HepG2 (cell line): ENCODE measurements around the gene HES1. TPM values are rescaled to one million over a fixed set of nuclear protein-coding genes. Genes with fewer than 3 reads are reported as not detected.

ENCODE experiments used
- ARID4A ChIP-seq: sonication (generic); formaldehyde crosslinking; IDR thresholded peaks from 2 replicates; pipeline ENCODE4 v1.5.0; 2020; ENCODE audit warnings: mild to moderate bottlenecking, missing genetic modification reagents, borderline replicate concordance
- KAT8 ChIP-seq: IDR thresholded peaks from 2 replicates; pipeline ENCODE4 v1.6.1; 2016; ENCODE audit warnings: missing genetic modification reagents, missing compliant biosample characterization
- KLF9 ChIP-seq: IDR thresholded peaks from 2 replicates; pipeline ENCODE4 v1.6.1; 2016; ENCODE audit warnings: low read depth
- MYC ChIP-seq: sonication (generic); formaldehyde crosslinking; IDR thresholded peaks from 2 replicates; pipeline ENCODE4 v1.9.0; 2021; ENCODE audit warnings: missing genetic modification reagents, borderline replicate concordance
- NFE2L1 ChIP-seq: sonication (generic); formaldehyde crosslinking; IDR thresholded peaks from 2 replicates; pipeline ENCODE4 v1.4.0; 2020; ENCODE audit warnings: missing genetic modification reagents, mild to moderate bottlenecking, borderline replicate concordance
- TFDP1 ChIP-seq: IDR thresholded peaks from 2 replicates; pipeline ENCODE4 v1.6.1; 2016; ENCODE audit warnings: missing compliant biosample characterization, missing genetic modification reagents, borderline replicate concordance
- YEATS2 ChIP-seq: sonication (generic); formaldehyde crosslinking; IDR thresholded peaks from 2 replicates; pipeline ENCODE4 v1.4.0; 2020; ENCODE audit warnings: missing genetic modification reagents, borderline replicate concordance
- ZNF33B ChIP-seq: sonication (generic); formaldehyde crosslinking; IDR thresholded peaks from 2 replicates; pipeline ENCODE4 v1.5.1; 2020; ENCODE audit warnings: mild to moderate bottlenecking, missing genetic modification reagents
- ZNF460 ChIP-seq: sonication (generic); formaldehyde crosslinking; IDR thresholded peaks from 2 replicates; pipeline ENCODE4 v1.5.1; 2020; ENCODE audit warnings: missing genetic modification reagents, mild to moderate bottlenecking, borderline replicate concordance
- polyA plus RNA-seq, 8 experiments: library from polyadenylated mRNA; depleted of rRNA in 3 of 8; stranded (reverse) in 7 of 8; unstranded in 1 of 8; fragments of >200 nt; fragmentation: Illumina TruSeq in 4 of 8; extraction: Trizol in 4 of 8; gene quantifications; 2 replicates each; pipeline versions ENCODE4 v1.2.1 to v1.2.3, GENCODE V29; 2011 to 2016; ENCODE audit warnings: low read depth in 4 of 8, missing spikeins in 1 of 8, mixed read lengths in 1 of 8; ENCODE audit not compliant: insufficient read depth in 1 of 8
- total RNA-seq, 5 experiments: library from RNA; depleted of rRNA; stranded (reverse); fragments of >200 nt; fragmentation: Illumina TruSeq; extraction: Trizol; gene quantifications; 2 replicates each; pipeline ENCODE4 v1.2.3, GENCODE V29; 2016; ENCODE audit warnings: low read depth in 1 of 5
- TF ChIP-seq, protein P1 (sequence below): sonication (generic); formaldehyde crosslinking; IDR thresholded peaks from 2 replicates; pipeline ENCODE4 v1.8.0; 2022; ENCODE audit warnings: low read depth, missing genetic modification reagents
- TF ChIP-seq, protein P2 (sequence below): sonication (generic); formaldehyde crosslinking; IDR thresholded peaks from 2 replicates; pipeline ENCODE4 v1.5.0; 2020; ENCODE audit warnings: mild to moderate bottlenecking, missing genetic modification reagents, borderline replicate concordance

HES1 gene
- total and polyA plus RNA-seq, 2 of the 13 experiments (the other 11 are each of a cell fraction or from before 2014, with no cell fraction given): 15.4 to 19.8 TPM

DNA sequence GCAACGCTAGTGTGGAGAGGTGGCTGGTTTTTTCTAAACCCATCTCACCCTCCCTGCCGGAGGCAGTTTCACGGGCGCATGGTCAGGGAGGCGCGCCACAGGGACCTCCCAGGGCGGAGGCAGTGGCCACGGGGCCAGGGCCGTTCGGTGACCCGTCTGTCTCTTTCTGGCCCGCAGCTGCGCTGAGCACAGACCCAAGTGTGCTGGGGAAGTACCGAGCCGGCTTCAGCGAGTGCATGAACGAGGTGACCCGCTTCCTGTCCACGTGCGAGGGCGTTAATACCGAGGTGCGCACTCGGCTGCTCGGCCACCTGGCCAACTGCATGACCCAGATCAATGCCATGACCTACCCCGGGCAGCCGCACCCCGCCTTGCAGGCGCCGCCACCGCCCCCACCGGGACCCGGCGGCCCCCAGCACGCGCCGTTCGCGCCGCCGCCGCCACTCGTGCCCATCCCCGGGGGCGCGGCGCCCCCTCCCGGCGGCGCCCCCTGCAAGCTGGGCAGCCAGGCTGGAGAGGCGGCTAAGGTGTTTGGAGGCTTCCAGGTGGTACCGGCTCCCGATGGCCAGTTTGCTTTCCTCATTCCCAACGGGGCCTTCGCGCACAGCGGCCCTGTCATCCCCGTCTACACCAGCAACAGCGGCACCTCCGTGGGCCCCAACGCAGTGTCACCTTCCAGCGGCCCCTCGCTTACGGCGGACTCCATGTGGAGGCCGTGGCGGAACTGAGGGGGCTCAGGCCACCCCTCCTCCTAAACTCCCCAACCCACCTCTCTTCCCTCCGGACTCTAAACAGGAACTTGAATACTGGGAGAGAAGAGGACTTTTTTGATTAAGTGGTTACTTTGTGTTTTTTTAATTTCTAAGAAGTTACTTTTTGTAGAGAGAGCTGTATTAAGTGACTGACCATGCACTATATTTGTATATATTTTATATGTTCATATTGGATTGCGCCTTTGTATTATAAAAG lies 1.8 kb downstream of the HES1 start (continued):
- TF ChIP-seq KAT8 (CRISPR knock-in tag) (no peak), ZNF460 (no peak), MYC (CRISPR knock-in tag) (peak; percentile 77), KLF9 (CRISPR knock-in tag) (no peak), YEATS2 (CRISPR knock-in tag) (0 out of 2 replicates have a peak, but pooled peaks have one; percentile 29), TFDP1 (peak; percentile 54; the same call in 1 of the 2 replicates), ZNF33B (CRISPR knock-in tag) (no peak; the same call in 1 of the 2 replicates), ARID4A (CRISPR knock-in tag) (peak; percentile 50; the same call in 1 of the 2 replicates), NFE2L1 (no peak)
- TF ChIP-seq, protein P1, sequence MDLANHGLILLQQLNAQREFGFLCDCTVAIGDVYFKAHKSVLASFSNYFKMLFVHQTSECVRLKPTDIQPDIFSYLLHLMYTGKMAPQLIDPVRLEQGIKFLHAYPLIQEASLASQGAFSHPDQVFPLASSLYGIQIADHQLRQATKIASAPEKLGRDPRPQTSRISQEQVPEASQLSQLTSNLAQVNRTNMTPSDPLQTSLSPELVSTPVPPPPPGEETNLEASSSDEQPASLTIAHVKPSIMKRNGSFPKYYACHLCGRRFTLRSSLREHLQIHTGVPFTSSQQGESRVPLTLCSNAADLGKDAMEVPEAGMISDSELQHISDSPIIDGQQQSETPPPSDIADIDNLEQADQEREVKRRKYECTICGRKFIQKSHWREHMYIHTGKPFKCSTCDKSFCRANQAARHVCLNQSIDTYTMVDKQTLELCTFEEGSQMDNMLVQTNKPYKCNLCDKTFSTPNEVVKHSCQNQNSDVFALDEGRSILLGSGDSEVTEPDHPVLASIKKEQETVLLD: peak; percentile 67; the same call in 1 of the 2 replicates
- TF ChIP-seq, protein P2, sequence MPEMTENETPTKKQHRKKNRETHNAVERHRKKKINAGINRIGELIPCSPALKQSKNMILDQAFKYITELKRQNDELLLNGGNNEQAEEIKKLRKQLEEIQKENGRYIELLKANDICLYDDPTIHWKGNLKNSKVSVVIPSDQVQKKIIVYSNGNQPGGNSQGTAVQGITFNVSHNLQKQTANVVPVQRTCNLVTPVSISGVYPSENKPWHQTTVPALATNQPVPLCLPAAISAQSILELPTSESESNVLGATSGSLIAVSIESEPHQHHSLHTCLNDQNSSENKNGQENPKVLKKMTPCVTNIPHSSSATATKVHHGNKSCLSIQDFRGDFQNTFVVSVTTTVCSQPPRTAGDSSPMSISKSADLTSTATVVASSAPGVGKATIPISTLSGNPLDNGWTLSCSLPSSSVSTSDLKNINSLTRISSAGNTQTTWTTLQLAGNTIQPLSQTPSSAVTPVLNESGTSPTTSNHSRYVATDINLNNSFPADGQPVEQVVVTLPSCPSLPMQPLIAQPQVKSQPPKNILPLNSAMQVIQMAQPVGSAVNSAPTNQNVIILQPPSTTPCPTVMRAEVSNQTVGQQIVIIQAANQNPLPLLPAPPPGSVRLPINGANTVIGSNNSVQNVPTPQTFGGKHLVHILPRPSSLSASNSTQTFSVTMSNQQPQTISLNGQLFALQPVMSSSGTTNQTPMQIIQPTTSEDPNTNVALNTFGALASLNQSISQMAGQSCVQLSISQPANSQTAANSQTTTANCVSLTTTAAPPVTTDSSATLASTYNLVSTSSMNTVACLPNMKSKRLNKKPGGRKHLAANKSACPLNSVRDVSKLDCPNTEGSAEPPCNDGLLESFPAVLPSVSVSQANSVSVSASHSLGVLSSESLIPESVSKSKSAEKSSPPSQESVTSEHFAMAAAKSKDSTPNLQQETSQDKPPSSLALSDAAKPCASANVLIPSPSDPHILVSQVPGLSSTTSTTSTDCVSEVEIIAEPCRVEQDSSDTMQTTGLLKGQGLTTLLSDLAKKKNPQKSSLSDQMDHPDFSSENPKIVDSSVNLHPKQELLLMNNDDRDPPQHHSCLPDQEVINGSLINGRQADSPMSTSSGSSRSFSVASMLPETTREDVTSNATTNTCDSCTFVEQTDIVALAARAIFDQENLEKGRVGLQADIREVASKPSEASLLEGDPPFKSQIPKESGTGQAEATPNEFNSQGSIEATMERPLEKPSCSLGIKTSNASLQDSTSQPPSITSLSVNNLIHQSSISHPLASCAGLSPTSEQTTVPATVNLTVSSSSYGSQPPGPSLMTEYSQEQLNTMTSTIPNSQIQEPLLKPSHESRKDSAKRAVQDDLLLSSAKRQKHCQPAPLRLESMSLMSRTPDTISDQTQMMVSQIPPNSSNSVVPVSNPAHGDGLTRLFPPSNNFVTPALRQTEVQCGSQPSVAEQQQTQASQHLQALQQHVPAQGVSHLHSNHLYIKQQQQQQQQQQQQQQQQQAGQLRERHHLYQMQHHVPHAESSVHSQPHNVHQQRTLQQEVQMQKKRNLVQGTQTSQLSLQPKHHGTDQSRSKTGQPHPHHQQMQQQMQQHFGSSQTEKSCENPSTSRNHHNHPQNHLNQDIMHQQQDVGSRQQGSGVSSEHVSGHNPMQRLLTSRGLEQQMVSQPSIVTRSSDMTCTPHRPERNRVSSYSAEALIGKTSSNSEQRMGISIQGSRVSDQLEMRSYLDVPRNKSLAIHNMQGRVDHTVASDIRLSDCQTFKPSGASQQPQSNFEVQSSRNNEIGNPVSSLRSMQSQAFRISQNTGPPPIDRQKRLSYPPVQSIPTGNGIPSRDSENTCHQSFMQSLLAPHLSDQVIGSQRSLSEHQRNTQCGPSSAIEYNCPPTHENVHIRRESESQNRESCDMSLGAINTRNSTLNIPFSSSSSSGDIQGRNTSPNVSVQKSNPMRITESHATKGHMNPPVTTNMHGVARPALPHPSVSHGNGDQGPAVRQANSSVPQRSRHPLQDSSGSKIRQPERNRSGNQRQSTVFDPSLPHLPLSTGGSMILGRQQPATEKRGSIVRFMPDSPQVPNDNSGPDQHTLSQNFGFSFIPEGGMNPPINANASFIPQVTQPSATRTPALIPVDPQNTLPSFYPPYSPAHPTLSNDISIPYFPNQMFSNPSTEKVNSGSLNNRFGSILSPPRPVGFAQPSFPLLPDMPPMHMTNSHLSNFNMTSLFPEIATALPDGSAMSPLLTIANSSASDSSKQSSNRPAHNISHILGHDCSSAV (CRISPR knock-in tag): 0 out of 2 replicates have a peak, but pooled peaks have one; percentile 1
